ENCODE measurements around the gene TBC1D10B. TPM values are rescaled to one million over a fixed set of nuclear protein-coding genes. Genes with fewer than 3 reads are reported as not detected.
"Not testable (repeated sequence)": the region's sequence is repeated elsewhere in the genome, so short reads cannot be mapped to it uniquely, and the experiment has no call there.

Gene TBC1D10B
- total and polyA plus RNA-seq, 2 of the 8 experiments (the other 6 are each of a cell fraction or from before 2014, with no cell fraction given) = 15.4 to 28.6 TPM

GRCh38 chr16:30346286-30346685, 24.0 kb downstream of the TBC1D10B start:
- no peak overlapping the region for H2AK5ac ChIP-seq (ENCODE audit: low read depth, low read length)
- POLR2A ChIA-PET (ENCODE audit: partially characterized antibody) = interaction anchor here (1.0 to 2.3 kb wide), 2 partner anchors 10 to 37 kb away, joined by 4 to 14 read pairs; partner anchors contain the start of gene CD2BP2
- H2BK20ac ChIP-seq (ENCODE audit: low read length) = no peak overlapping the region
- H2BK15ac ChIP-seq (ENCODE audit: low read length) = no peak overlapping the region
- peaks cover 6 to 14% (median 11%) of the 10 kb centered on the region in 4 experiments; a peak in 6 of 8 replicates for H3K36me3 ChIP-seq (ENCODE audit: control insufficient read depth in 2 of 4, insufficient read depth in 4 of 4, low read length in 3 of 4)
- no peak overlapping the region for H3K18ac ChIP-seq (ENCODE audit: extremely low read depth, low read length)
- H4K20me1 ChIP-seq (replicated peaks in 1 of 2; ENCODE audit: control insufficient read depth in 1 of 2, insufficient read depth in 2 of 2, low read length in 2 of 2) = peaks cover 0 to 3% of the 10 kb centered on the region in 2 experiments
- FAIRE-seq (no peak), DNase-seq (ENCODE audit: low read depth in 1 of 2, low spot score in 2 of 2) (no peak)
- WGBS, 2 experiments (ENCODE audit: extremely low coverage in 1 of 2, insufficient coverage in 1 of 2, insufficient read length in 1 of 2, insufficient replicate concordance in 2 of 2, low coverage in 1 of 2, low lambda C conversion rate in 2 of 2, missing lambda C conversion rate in 1 of 2) = 85% methylated on average over 3 of the region's 3 CpGs; no CpG with 5 or more reads in 1 of the 2 experiments
- no peak overlapping the region for H3K4me3 ChIP-seq (ENCODE audit: extremely low read depth in 1 of 4, insufficient read depth in 2 of 4, low read depth in 3 of 4, low read length in 4 of 4)
- H3K79me2 ChIP-seq (ENCODE audit: control insufficient read depth in 1 of 2, insufficient read depth in 2 of 2, low read length in 2 of 2) = no peaks in the 10 kb centered on the region
- no peak overlapping the region for H2BK120ac ChIP-seq (replicated peaks; ENCODE audit: low read depth, low read length)
- no peak overlapping the region for H2BK12ac ChIP-seq (ENCODE audit: low read depth, low read length)
- no peak overlapping the region for H3K27ac ChIP-seq (ENCODE audit: low read depth, low read length)
- H2BK5ac ChIP-seq (ENCODE audit: low read depth, low read length) = no peak overlapping the region
- H3K9ac ChIP-seq (replicated peaks in 1 of 4; ENCODE audit: extremely low read depth in 1 of 4, low read depth in 3 of 4, low read length in 3 of 4) = no peak overlapping the region
- no peaks in the 10 kb centered on the region for H3K23me2 ChIP-seq (ENCODE audit: low read depth, low read length)
- H2AFZ ChIP-seq (ENCODE audit: low read length) = no peak overlapping the region
- H3K56ac ChIP-seq (replicated peaks; ENCODE audit: insufficient read length, low read depth, low read length) = no peak overlapping the region
- no peak overlapping the region for H3K4ac ChIP-seq (replicated peaks; ENCODE audit: insufficient read length, low read depth, low read length)
- CTCF ChIA-PET (ENCODE audit: partially characterized antibody) = interaction anchor here (1.0 to 2.9 kb wide), 3 partner anchors 11 to 61 kb away, joined by 3 to 6 read pairs (median 3); partner anchors contain the start of gene ZNF771
- H3K14ac ChIP-seq (ENCODE audit: insufficient read length) = no peak overlapping the region
- no peak overlapping the region for H3K4me2 ChIP-seq (ENCODE audit: insufficient read depth in 1 of 2, low read depth in 2 of 2, low read length in 2 of 2)
- H3K4me1 ChIP-seq (replicated peaks in 1 of 4; ENCODE audit: control insufficient read depth in 3 of 4, insufficient read depth in 4 of 4, low read length in 3 of 4) = no peaks in the 10 kb centered on the region
- H4K91ac ChIP-seq (replicated peaks; ENCODE audit: insufficient read length, low read length) = no peak overlapping the region
- no peak overlapping the region for H4K8ac ChIP-seq (ENCODE audit: extremely low read depth, insufficient read depth, low read length)
- H3K9me3 ChIP-seq (ENCODE audit: insufficient read depth in 2 of 2, low read depth in 1 of 2, low read length in 1 of 2) = no peaks in the 10 kb centered on the region
- no peaks in the 10 kb centered on the region for H3K27me3 ChIP-seq (replicated peaks in 1 of 4; ENCODE audit: control insufficient read depth in 3 of 4, extremely low read depth in 1 of 4, insufficient read depth in 3 of 4, low read length in 3 of 4)
- H3K23ac ChIP-seq (ENCODE audit: insufficient read length) = no peak overlapping the region
- H4K5ac ChIP-seq (ENCODE audit: insufficient read length, low read depth, low read length) = no peak overlapping the region
- H3K79me1 ChIP-seq (ENCODE audit: low read depth, low read length) = no peaks in the 10 kb centered on the region
- TF ChIP-seq TBP (IDR thresholded peaks at IDR 0.05; ENCODE audit: low read depth, low read length) = no peak

- not testable (repeated sequence) for H3K4me3 ChIP-seq (ENCODE audit: extremely low read depth in 1 of 4, insufficient read depth in 2 of 4, low read depth in 3 of 4, low read length in 4 of 4); H3K79me1 ChIP-seq (ENCODE audit: low read depth, low read length); H2AFZ ChIP-seq (ENCODE audit: low read length); H3K79me2 ChIP-seq (ENCODE audit: control insufficient read depth in 1 of 2, insufficient read depth in 2 of 2, low read length in 2 of 2); H3K4me2 ChIP-seq (ENCODE audit: insufficient read depth in 1 of 2, low read depth in 2 of 2, low read length in 2 of 2); H3K23ac ChIP-seq (ENCODE audit: insufficient read length); H3K23me2 ChIP-seq (ENCODE audit: low read depth, low read length); H3K14ac ChIP-seq (ENCODE audit: insufficient read length); FAIRE-seq; H3K9ac ChIP-seq (replicated peaks in 1 of 4; ENCODE audit: extremely low read depth in 1 of 4, low read depth in 3 of 4, low read length in 3 of 4); H2BK12ac ChIP-seq (ENCODE audit: low read depth, low read length); H3K56ac ChIP-seq (replicated peaks; ENCODE audit: insufficient read length, low read depth, low read length); H2BK15ac ChIP-seq (ENCODE audit: low read length); H4K20me1 ChIP-seq (replicated peaks in 1 of 2; ENCODE audit: control insufficient read depth in 1 of 2, insufficient read depth in 2 of 2, low read length in 2 of 2); H3K4me1 ChIP-seq (replicated peaks in 1 of 4; ENCODE audit: control insufficient read depth in 3 of 4, insufficient read depth in 4 of 4, low read length in 3 of 4); H2AK5ac ChIP-seq (ENCODE audit: low read depth, low read length); H2BK120ac ChIP-seq (replicated peaks; ENCODE audit: low read depth, low read length); H4K5ac ChIP-seq (ENCODE audit: insufficient read length, low read depth, low read length); H2BK20ac ChIP-seq (ENCODE audit: low read length); H3K9me3 ChIP-seq (ENCODE audit: insufficient read depth in 2 of 2, low read depth in 1 of 2, low read length in 1 of 2); H4K8ac ChIP-seq (ENCODE audit: extremely low read depth, insufficient read depth, low read length); H3K27me3 ChIP-seq (replicated peaks in 1 of 4; ENCODE audit: control insufficient read depth in 3 of 4, extremely low read depth in 1 of 4, insufficient read depth in 3 of 4, low read length in 3 of 4); H3K4ac ChIP-seq (replicated peaks; ENCODE audit: insufficient read length, low read depth, low read length); DNase-seq (ENCODE audit: low read depth in 1 of 2, low spot score in 2 of 2); H4K91ac ChIP-seq (replicated peaks; ENCODE audit: insufficient read length, low read length); H2BK5ac ChIP-seq (ENCODE audit: low read depth, low read length); H3K36me3 ChIP-seq (ENCODE audit: control insufficient read depth in 2 of 4, insufficient read depth in 4 of 4, low read length in 3 of 4); H3K27ac ChIP-seq (ENCODE audit: low read depth, low read length); H3K18ac ChIP-seq (ENCODE audit: extremely low read depth, low read length)
- POLR2A ChIA-PET (ENCODE audit: partially characterized antibody) = interaction anchor here (1.2 kb wide), 1 partner anchor 17 kb away, joined by 3 read pairs; no protein-coding TSS in a partner anchor
- 98% methylated on average over 7 of the region's 11 CpGs; no CpG with 5 or more reads in 1 of the 2 experiments for WGBS, 2 experiments (ENCODE audit: extremely low coverage in 1 of 2, insufficient coverage in 1 of 2, insufficient read length in 1 of 2, insufficient replicate concordance in 2 of 2, low coverage in 1 of 2, low lambda C conversion rate in 2 of 2, missing lambda C conversion rate in 1 of 2)
- CTCF ChIA-PET (ENCODE audit: partially characterized antibody) = interaction anchor here (0.6 to 1.4 kb wide), 3 partner anchors 10 to 52 kb away, joined by 3 read pairs; no protein-coding TSS in a partner anchor
Observed at GRCh38 chr16:30343491-30343820, 26.8 kb downstream of the TBC1D10B start.
